HL-60 (cell line): ENCODE data around the gene COL18A1.

Experiments used
- DNase-seq, 2 experiments: peaks; one replicate each; pipeline ENCODE4 v3.0.0-alpha.2; 2010 to 2020; ENCODE audit warnings: low read depth in 1 of 2, low spot score in 1 of 2
- H3K27ac ChIP-seq: fragments of 250-450 bp; sonication (Bioruptor Pico); replicated peaks from 2 replicates; pipeline ENCODE4 v1.5.1; 2020; ENCODE audit warnings: mild to moderate bottlenecking, moderate library complexity
- H3K27me3 ChIP-seq: fragments of 250-450 bp; sonication (Bioruptor Pico); 2 replicates; pipeline ENCODE4 v1.5.1; 2021; ENCODE audit warnings: mild to moderate bottlenecking, moderate library complexity; ENCODE audit not compliant: insufficient read depth, poor library complexity, severe bottlenecking
- H3K4me3 ChIP-seq: replicated peaks from 2 replicates; pipeline ENCODE4 v1.5.1; 2011; ENCODE audit warnings: mild to moderate bottlenecking, control low read depth, low read length; ENCODE audit not compliant: insufficient read depth
- GABPA ChIP-seq: IDR thresholded peaks from 2 replicates; pipeline ENCODE4 v1.6.1; 2012; ENCODE audit warnings: low read depth
- POLR2AphosphoS5 ChIP-seq: IDR thresholded peaks from 2 replicates; pipeline ENCODE4 v1.6.1; 2012; ENCODE audit warnings: low read depth
- SPI1 ChIP-seq: IDR thresholded peaks from 2 replicates; pipeline ENCODE4 v1.6.1; 2012; ENCODE audit warnings: low read depth, mild to moderate bottlenecking, borderline replicate concordance
- TF ChIP-seq, protein P1 (sequence below): IDR thresholded peaks from 2 replicates; pipeline ENCODE4 v1.6.1; 2012; ENCODE audit warnings: low read depth; ENCODE audit not compliant: insufficient replicate concordance
- TF ChIP-seq, protein P2 (sequence below): IDR thresholded peaks from one replicate; pipeline ENCODE4 v1.5.1; 2011; ENCODE audit warnings: low read length, control low read depth, inconsistent platforms; ENCODE audit not compliant: insufficient read depth

Gene COL18A1

DNA sequence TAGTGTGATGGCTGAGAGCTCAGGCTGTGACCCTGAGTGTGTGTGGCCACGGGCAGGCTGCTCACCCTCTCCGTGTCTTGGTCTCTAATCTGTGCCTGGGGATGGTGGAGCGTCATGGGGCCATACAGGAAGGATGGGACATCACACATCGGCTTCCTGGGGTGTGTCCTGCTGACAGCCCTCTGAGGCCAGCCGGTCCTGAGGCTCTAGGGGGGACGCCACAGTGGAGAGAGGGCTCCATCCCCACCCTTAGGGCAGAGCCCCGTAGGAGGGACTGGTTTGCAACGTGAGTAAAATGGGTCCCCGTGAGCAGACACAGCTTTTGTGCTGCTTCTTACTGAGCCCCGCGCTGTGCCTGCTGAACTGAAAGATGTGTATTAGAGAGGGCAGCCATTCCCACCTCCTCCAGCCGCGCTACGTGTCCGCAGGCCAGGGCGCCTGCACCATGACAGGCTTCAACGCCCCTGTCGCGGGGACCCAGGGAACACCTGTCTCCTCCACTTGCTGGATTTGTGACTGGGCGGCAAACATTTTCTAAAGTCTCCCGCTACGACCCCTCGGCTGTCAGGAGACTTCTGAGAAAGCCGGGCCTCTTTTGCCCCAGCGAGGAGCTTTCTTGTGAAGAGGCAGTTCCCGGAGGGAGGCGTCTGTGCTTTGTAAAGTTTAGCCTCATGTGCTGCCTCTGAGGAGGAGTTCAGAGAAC lies 8.1 kb downstream of the COL18A1 start:
- no peak overlapping the region for H3K4me3 ChIP-seq
- peaks cover 21% of the 10 kb centered on the region for H3K27me3 ChIP-seq
- no peak overlapping the region for H3K27ac ChIP-seq
- no peak for DNase-seq
- TF ChIP-seq POLR2AphosphoS5 (no peak), GABPA (no peak), SPI1 (no peak)
- TF ChIP-seq, protein P1, sequence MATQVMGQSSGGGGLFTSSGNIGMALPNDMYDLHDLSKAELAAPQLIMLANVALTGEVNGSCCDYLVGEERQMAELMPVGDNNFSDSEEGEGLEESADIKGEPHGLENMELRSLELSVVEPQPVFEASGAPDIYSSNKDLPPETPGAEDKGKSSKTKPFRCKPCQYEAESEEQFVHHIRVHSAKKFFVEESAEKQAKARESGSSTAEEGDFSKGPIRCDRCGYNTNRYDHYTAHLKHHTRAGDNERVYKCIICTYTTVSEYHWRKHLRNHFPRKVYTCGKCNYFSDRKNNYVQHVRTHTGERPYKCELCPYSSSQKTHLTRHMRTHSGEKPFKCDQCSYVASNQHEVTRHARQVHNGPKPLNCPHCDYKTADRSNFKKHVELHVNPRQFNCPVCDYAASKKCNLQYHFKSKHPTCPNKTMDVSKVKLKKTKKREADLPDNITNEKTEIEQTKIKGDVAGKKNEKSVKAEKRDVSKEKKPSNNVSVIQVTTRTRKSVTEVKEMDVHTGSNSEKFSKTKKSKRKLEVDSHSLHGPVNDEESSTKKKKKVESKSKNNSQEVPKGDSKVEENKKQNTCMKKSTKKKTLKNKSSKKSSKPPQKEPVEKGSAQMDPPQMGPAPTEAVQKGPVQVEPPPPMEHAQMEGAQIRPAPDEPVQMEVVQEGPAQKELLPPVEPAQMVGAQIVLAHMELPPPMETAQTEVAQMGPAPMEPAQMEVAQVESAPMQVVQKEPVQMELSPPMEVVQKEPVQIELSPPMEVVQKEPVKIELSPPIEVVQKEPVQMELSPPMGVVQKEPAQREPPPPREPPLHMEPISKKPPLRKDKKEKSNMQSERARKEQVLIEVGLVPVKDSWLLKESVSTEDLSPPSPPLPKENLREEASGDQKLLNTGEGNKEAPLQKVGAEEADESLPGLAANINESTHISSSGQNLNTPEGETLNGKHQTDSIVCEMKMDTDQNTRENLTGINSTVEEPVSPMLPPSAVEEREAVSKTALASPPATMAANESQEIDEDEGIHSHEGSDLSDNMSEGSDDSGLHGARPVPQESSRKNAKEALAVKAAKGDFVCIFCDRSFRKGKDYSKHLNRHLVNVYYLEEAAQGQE = no peak
- TF ChIP-seq, protein P2, sequence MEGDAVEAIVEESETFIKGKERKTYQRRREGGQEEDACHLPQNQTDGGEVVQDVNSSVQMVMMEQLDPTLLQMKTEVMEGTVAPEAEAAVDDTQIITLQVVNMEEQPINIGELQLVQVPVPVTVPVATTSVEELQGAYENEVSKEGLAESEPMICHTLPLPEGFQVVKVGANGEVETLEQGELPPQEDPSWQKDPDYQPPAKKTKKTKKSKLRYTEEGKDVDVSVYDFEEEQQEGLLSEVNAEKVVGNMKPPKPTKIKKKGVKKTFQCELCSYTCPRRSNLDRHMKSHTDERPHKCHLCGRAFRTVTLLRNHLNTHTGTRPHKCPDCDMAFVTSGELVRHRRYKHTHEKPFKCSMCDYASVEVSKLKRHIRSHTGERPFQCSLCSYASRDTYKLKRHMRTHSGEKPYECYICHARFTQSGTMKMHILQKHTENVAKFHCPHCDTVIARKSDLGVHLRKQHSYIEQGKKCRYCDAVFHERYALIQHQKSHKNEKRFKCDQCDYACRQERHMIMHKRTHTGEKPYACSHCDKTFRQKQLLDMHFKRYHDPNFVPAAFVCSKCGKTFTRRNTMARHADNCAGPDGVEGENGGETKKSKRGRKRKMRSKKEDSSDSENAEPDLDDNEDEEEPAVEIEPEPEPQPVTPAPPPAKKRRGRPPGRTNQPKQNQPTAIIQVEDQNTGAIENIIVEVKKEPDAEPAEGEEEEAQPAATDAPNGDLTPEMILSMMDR = no peak

DNA sequence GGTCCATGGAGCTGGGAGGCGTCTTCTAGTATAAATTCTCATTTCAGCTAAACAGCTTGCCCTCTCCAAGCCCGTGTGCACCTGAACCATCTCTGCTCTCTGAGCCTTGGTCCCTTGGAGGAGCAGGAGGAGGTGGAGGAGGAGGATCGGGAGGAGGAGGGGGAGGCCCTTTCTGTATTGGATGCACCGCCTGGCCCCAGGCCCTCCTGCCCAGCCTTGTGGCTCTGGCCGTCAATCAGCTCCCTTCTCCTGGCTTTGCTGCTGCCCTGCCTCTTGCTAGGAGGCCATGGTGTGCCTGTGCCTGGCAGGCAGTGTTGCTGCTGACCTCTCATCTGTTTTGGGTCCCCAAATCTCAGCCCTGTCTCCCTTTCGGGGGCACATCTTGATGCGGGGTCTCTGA lies 9.0 kb downstream of the COL18A1 start:
- DNase-seq = no peak

DNA sequence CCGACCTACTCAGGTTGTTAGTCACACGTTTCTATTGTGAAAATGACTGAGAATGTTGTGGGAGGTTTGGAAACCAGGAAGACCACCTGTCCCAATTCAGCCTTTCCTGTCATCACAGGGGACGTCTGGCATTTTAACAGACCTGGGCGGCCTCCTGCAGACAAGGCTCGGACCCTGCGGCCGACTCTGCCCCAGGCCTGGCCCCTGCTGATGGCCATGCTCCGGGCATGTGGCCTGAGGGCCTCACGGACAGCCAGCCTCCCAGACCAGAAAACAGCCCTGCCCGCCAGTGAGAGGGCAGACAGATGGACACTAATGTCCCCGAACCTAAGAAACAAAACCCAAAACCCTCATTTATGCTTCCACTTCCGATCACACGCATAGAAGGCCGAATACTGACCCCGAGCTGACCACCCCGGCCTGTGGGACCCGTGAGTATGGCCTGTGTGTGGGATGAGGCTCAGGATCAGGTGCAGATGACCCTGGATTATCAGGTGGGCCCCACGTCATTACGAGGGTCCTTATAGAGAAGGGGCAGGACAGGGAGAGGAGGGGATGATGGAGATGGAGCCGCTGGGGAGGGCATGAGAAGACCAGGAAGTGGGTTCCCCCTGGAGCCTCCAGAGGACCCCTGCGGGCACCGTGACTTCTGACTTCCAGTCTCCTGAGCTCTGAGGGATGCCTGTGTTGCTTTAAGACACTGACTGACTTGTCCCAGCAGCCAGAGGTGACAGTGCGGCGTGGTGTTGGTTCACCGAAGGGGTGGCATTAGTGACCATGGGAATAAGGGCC lies 9.6 kb downstream of the COL18A1 start:
- Histone ChIP-seq H3K27me3 (peaks cover 14% of the 10 kb centered on the region), H3K4me3 (no peak overlapping the region), H3K27ac (no peak overlapping the region)
- no peak for DNase-seq
- TF ChIP-seq, protein P2 = no peak
- no peak for TF ChIP-seq SPI1
- no peak for TF ChIP-seq POLR2AphosphoS5
- TF ChIP-seq GABPA = no peak
- TF ChIP-seq, protein P1 = no peak

More for the DNA sequence above, 9.0 kb downstream of the COL18A1 start:
- H3K27ac ChIP-seq = no peak overlapping the region
- H3K4me3 ChIP-seq = no peak overlapping the region
- peaks cover 21% of the 10 kb centered on the region for H3K27me3 ChIP-seq
- TF ChIP-seq SPI1 (no peak), GABPA (no peak), POLR2AphosphoS5 (no peak)
- TF ChIP-seq, protein P2 = no peak
- TF ChIP-seq, protein P1 = no peak
